ENCODE measurements around the gene NOG. TPM values are rescaled to one million over a fixed set of nuclear protein-coding genes. Genes with fewer than 3 reads are reported as not detected.

The NOG gene
- total RNA-seq, 1 donor from 2014 or later: 0.65 TPM

DNA sequence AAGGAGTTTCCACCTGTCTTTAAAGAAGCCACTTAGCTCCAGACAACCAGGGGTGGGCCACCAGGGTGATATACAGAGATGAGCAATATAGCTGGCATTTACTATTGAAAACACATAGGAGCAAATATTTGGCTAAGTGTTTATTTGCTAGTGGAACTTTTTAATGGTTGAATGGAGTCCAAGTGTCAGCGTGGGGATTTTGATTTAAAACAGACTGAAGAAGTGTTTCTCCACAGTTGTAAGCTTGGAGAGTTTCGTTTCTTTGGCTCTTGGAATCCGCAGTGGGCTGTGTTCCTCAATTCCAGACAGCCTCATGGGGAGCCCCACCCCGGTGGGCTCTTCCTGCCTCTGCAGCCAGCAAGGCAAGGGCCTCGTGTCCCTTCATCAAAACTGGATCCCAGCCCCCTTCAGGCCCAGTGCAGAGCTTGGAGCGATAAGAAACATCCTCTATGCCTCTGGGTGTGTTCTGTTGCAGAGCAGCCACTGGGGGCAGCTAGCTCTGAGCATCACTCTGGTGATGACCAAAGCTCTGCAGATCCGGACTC is 36.1 kb downstream of the NOG start:
- DNase-seq (ENCODE audit: low read depth, low spot score): peak; percentile 12

DNA sequence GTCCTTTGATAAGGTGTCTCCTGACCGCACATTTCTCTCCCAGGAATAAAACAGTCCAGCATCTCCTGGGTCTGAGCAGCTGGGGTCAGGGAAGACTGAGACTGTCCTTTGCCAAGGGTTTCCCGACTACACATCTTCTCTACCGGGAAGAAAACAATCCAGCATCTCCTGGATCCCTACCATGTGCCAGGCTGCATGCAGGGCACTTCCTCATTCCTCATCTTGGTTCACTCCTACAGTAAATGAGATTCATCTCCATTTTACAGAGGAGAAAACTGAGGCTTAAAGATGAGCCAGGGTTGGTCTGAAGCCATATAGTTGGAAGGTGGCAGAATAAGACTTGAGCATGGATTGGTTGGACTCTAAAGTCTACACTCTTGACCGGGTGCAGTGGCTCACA is 36.7 kb downstream of the NOG start:
- TF ChIP-seq, protein P1, sequence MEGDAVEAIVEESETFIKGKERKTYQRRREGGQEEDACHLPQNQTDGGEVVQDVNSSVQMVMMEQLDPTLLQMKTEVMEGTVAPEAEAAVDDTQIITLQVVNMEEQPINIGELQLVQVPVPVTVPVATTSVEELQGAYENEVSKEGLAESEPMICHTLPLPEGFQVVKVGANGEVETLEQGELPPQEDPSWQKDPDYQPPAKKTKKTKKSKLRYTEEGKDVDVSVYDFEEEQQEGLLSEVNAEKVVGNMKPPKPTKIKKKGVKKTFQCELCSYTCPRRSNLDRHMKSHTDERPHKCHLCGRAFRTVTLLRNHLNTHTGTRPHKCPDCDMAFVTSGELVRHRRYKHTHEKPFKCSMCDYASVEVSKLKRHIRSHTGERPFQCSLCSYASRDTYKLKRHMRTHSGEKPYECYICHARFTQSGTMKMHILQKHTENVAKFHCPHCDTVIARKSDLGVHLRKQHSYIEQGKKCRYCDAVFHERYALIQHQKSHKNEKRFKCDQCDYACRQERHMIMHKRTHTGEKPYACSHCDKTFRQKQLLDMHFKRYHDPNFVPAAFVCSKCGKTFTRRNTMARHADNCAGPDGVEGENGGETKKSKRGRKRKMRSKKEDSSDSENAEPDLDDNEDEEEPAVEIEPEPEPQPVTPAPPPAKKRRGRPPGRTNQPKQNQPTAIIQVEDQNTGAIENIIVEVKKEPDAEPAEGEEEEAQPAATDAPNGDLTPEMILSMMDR (conservative IDR thresholded peaks at IDR 0.05): no peak
- Mint-ChIP-seq H3K9me3 (no peaks in the 10 kb centered on the region), H3K27ac (ENCODE audit: unreplicated experiment) (no peak overlapping the region), H3K27me3 (ENCODE audit: low read depth) (peaks cover 3% of the 10 kb centered on the region), H3K4me3 (no peak overlapping the region), H3K4me1 (no peaks in the 10 kb centered on the region), H3K36me3 (ENCODE audit: low read depth) (no peaks in the 10 kb centered on the region)
- DNase-seq (ENCODE audit: low read depth, low spot score): no peak

More for the DNA sequence above, 36.1 kb downstream of the NOG start:
- H3K36me3 Mint-ChIP-seq (ENCODE audit: low read depth): no peaks in the 10 kb centered on the region
- peaks cover 3% of the 10 kb centered on the region for H3K27me3 Mint-ChIP-seq (ENCODE audit: low read depth)
- no peaks in the 10 kb centered on the region for H3K9me3 Mint-ChIP-seq
- no peaks in the 10 kb centered on the region for H3K4me1 Mint-ChIP-seq
- H3K4me3 Mint-ChIP-seq: no peak overlapping the region
- no peak overlapping the region for H3K27ac Mint-ChIP-seq (ENCODE audit: unreplicated experiment)
- TF ChIP-seq, protein P1 (conservative IDR thresholded peaks at IDR 0.05): peak; percentile 48

DNA sequence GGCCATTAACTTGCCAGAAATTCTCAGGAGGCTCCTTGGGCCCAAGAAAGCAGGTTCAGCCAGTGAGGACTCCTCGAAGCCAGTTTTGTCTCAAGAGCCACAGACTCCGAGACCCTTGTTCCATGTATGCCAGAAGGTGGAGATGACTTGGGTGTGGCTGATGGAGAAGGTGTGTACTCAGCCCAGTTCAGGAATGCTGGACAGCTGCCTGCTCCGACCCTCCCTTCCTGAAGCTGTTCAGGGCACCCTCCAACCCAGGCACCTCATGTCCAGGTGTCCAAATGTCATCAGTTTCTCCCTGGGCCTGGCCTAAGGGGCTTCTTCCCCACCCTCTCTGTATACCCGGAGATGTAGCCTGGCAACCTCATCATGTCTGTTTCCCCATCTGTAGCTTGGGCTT is 40.2 kb downstream of the NOG start:
- no peak for DNase-seq (ENCODE audit: low read depth, low spot score)
- Mint-ChIP-seq H3K27me3 (ENCODE audit: low read depth) (peaks cover 17% of the 10 kb centered on the region), H3K27ac (ENCODE audit: unreplicated experiment) (no peak overlapping the region), H3K36me3 (ENCODE audit: low read depth) (no peaks in the 10 kb centered on the region), H3K4me1 (no peaks in the 10 kb centered on the region), H3K9me3 (no peaks in the 10 kb centered on the region), H3K4me3 (no peak overlapping the region)
- TF ChIP-seq, protein P1 (conservative IDR thresholded peaks at IDR 0.05): no peak

DNA sequence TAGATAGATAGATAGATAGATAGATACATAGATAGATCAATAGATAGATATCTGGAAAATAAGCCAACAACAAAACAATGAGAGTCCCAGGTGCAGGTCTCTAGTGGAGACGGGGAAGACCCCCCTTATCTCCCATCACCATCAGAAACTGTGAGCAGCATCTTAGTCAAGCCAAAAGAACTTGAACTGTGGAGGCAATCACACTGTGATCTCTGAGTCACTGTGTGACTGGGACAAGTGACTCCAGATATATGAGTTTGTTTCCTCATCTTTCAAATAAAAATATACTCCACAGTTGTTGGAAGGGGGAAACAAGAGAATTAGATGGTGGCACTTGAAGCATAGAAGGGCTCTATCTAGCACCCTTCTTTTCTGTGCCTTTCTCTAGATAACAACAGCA is 42.1 kb downstream of the NOG start:
- no peak for DNase-seq (ENCODE audit: low read depth, low spot score)
- H3K36me3 Mint-ChIP-seq (ENCODE audit: low read depth): no peaks in the 10 kb centered on the region
- no peak overlapping the region for H3K27ac Mint-ChIP-seq (ENCODE audit: unreplicated experiment)
- H3K9me3 Mint-ChIP-seq: no peaks in the 10 kb centered on the region
- TF ChIP-seq, protein P1 (conservative IDR thresholded peaks at IDR 0.05): no peak
- no peaks in the 10 kb centered on the region for H3K4me1 Mint-ChIP-seq
- H3K27me3 Mint-ChIP-seq (ENCODE audit: low read depth): peaks cover 20% of the 10 kb centered on the region
- no peak overlapping the region for H3K4me3 Mint-ChIP-seq

DNA sequence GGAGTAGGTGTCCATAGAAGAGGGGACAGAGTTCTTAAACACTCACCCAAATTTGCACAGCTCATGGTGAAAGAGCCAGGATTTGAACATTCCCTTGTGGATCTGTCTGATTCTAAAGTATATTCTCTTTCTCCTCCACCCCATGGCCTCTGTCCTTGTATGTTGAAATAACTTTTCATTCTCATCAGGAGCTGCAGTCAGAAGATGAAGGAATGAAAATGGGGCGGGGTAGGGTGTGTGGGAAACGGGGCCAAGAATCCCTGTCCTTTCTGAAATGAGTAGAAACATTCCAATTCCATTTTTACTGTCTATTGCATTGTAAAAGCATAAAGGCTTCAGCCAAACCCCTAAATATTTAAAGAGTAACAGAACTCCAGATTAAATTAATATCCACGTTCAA is 42.8 kb downstream of the NOG start:
- no peak overlapping the region for H3K4me3 Mint-ChIP-seq
- H3K4me1 Mint-ChIP-seq: no peaks in the 10 kb centered on the region
- H3K36me3 Mint-ChIP-seq (ENCODE audit: low read depth): no peaks in the 10 kb centered on the region
- no peaks in the 10 kb centered on the region for H3K9me3 Mint-ChIP-seq
- peaks cover 20% of the 10 kb centered on the region for H3K27me3 Mint-ChIP-seq (ENCODE audit: low read depth)
- peak overlapping the region; percentile 44 for H3K27ac Mint-ChIP-seq (ENCODE audit: unreplicated experiment)
- DNase-seq (ENCODE audit: low read depth, low spot score): no peak
- TF ChIP-seq, protein P1 (conservative IDR thresholded peaks at IDR 0.05): no peak

Data from neural crest cell (in vitro differentiated cells).